Measurements from ENCODE around the gene WNT9A.

Gene WNT9A

DNA sequence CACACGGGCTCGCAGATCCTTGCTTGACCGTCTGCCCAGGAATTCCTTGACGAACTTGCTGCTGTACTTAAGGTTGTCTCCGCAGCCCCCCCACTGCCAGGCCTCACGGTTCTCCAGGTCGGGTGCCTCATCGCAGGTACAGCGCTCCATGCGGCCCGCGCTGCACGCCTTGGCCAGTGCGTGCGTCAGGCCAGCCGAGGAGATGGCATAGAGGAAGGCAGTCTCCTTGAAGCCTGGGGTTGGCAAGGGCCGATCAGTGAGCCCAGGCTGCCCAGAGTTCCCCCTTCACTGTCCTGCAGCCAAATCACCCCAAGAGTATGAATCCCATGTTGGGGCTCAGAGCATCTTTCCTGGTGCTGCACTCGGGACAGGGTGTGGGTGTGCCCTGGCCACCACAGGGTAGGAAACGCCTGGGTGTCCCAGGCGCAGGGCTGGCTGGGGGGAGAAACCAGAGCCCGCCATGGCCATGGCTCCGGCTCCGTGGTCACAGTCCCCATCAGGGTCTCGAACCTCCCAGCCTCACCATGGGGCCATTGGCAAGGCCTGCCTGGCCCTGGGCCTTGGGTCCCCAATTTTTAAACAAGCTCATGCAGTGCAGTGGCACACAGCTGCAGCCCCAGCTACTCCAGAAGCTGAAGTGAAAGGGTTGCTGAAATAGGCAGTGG lies 23.4 kb downstream of the WNT9A start:
- no peak for DNase-seq (ENCODE audit: low read depth)

DNA sequence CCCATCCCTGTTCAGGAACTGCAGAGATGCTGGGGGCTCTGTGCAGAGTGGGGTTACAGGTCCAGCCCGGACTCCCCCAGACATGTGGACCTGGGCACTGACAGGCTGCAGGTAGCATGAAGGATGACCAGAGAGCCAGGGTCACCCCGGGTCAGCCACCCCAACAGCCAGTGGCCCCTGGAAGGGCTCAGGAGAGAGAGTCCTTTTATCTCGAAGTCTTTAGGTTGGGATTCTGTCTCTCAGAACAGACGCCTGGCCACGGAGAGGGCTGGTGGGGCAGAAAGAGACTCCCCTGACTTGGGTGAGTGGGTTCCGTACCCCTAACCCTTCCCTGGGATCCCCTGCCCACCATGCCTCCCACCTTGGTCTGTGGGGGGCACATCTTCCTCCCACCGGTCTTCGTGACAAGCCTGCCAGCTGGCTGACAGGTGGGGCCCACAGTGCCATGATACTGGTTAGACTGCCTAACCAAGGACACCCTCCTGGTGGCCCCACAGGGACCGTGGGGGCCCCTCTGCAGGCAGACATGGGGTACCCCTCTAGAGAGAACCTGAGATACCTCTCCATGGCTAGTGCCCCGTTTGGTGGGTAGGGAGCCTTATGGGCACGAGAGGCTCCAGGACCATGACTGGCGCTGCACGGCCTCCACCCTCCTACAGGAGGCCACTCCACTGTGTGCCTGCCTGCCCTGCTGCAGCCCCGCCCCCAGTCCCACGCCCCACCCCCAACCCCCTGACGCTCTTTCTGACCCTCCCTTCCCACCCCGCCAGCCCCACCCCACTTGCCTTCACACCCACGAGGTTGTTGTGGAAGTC lies 24.2 kb downstream of the WNT9A start:
- DNase-seq (ENCODE audit: low read depth): no peak

GRCh38 chr1:227922501-227923352 lies 25.0 kb downstream of the WNT9A start:
- DNase-seq (ENCODE audit: low read depth): no peak

GRCh38 chr1:227921461-227922185 lies 26.1 kb downstream of the WNT9A start:
- no peak for DNase-seq (ENCODE audit: low read depth)

DNA sequence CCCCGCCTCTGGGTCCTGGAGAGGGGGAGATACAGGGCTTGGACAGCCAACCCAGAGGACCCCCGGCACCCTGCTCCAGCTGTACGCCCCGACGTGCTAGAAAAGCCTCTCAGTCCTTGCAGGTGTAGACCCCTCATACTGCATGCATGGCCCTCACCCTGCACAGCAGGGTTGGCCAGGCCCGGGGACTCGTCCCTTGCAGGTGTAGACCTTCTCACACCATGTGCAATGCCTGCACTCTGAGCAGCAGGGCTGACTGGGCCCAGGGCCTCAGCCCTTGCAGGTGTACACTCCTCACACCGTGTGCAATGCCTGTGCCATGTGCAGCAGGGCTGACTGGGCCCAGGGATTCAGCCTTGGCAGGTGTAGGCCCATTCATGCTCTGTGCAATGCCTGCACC lies 26.8 kb downstream of the WNT9A start:
- DNase-seq (ENCODE audit: low read depth): no peak

DNA sequence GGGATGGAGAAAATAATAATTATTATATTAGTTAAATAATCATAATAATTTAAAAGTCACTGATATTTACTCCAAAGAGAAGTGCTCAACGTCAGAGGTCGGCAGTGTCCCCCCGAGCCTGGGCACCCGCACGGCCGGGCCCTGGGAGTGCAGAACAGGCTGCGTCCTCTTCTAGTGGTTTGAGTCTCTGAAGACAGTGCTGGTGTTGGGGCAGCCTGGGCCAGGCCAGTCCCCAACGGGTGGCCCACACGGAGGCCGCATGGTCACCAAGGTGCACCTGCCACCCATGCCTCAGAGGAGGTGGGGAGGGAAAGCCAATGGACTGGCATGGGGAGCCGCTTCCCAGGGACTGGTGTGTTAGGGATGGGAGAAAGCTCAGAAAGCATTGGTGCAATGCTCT lies 27.3 kb downstream of the WNT9A start:
- DNase-seq (ENCODE audit: low read depth): no peak

GRCh38 chr1:227919906-227920305 lies 27.8 kb downstream of the WNT9A start:
- DNase-seq (ENCODE audit: low read depth): no peak

DNA sequence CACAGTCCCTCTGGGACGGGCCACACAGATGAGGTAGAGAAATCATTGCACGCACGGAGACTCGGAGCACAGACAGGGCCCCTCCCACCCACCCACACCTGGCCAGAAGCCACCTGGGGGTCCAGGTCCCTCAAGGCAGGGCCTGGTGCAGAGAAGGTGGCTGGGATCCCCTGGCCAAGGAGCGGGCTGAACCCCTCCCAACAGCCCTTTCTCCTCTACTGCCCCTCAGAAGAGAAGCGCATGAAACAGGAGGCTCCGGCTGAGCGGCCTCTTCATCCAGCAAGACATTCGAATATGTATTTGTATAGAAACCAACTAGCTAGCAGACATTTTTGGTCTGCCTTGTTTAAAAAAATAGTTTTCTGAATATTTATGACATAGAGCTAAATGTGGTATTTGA lies 29.0 kb downstream of the WNT9A start:
- DNase-seq (ENCODE audit: low read depth): no peak

- no peak for DNase-seq (ENCODE audit: low read depth)
Measured at GRCh38 chr1:227918083-227918700, 29.5 kb downstream of the WNT9A start.

DNA sequence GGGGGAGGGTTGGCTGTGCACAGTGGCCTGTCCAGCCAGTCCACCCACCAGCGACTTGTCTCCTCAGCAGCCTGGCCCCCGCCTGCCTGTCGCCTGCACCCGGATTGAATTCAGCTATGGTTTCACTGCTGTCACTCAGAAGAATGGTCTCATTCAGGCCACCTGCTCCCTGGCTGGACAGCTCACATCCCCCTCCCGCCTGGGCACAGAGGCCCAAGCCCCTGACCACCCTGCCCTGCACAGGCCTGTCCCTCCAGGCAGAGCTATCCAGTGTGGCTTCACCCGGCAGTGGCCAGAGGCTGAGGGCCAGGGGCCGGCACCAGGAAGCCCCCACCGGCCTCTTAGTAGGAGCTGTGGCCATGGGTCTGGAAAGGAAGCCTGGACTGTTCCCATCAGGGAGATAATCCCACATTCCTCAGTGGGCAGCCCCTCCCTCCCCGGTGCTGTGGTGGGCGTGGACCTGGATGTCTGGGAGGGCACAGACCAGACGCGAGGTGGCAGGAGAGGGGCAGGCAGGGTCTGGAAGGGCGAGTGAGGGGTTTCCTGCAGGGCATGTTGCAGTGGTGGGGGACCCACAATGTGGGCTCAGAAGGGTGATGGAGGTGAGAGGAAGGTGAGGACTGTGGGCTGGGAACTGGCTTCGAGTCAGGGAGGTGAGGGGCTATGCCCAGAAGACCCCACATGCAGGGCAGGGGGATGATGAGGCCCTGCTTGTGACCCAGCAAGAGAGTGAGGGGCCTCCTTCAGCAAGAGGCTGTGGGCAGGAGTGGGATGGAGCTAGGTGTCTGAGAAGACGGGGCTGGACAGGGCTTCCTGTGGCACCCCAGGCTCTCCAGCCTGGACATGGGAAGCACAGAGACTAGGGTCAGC lies 30.4 kb downstream of the WNT9A start:
- DNase-seq (ENCODE audit: low read depth): no peak

- DNase-seq (ENCODE audit: low read depth): no peak
Measured at GRCh38 chr1:227916655-227917054, 31.1 kb downstream of the WNT9A start.

DNA sequence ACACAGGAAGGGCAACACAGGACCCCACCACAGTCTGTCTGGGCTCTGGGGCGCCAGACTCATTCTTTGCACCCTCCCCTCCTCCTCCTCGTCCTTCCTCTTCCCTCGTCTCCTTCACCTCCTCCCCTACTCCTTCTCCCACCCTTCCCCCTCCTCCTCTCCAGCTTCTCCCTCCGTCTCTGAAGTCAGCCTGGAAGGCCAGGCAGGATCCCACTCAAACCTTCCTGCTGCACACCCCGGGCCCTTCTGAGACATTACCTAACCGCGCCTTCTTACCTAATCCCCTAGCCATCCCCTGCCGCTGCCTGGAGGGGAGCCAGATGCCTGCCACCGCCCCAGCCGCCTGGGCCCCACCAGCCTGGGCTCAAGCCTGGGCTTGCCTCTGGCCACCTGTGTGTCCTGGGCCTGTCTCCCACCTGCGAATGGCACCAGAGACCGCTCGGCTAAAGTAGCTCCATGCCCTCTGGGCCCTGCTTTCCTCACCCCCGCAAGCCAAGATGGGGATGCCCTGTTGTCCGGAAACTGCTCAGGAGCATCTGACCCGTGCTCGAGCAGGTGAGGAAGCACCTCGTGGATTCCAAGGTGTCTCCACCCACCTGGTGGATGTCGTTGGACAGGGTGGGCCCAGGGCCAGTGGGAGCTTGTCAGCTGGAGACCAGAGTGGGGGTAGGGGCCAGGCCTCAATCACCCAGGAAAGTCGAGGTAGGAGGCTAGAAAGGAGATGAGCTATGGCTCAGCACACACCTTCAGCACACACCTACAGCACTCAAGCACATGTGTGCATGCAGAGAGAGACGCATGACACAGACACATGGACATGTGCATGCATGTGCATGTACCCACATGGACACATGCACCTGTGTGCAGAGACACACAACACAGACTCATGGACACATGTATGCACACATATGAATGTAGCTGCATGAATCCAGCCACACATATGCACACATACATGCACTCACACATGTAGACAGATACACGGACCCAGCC lies 31.9 kb downstream of the WNT9A start:
- DNase-seq (ENCODE audit: low read depth): no peak

DNA sequence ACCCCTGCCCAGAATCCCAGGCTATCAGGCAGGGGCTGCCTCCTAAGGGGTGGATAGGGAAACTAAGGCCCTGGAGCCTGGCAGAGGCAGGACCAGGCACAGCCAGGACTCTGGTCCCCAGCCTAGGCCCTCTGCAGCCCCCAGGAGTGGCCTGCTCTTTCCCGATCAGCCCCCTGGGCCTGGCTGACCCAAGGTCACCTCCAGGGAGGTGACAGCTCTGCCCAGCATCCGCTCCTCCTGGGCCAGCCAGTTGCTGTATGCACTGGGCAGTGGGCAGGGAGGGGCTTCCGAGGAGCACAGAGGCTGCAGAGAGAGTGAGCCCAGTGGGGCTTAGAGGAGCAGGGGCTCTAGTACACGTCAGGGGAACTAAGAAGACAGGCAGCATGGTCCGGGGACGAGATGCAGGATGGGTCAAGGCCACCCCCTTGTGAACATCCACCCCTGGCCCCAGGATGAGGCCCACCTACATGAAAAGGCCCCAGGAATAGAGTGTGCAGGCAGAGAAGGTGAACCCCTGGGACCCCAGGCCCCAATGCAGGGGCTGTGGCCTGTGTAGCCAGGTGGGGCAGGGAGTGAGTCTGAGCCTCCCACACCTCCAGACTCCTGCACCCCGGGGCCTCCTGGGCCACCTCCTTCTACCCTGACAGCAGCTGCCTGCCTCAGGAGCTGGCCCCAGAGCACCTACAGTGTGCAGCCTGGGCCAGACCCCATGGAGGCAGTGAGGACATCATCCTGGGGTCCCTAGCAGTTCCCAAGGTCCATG lies 32.8 kb downstream of the WNT9A start:
- no peak for DNase-seq (ENCODE audit: low read depth)

GRCh38 chr1:227913764-227914721 lies 33.7 kb downstream of the WNT9A start:
- DNase-seq (ENCODE audit: low read depth): no peak

GRCh38 chr1:227913396-227913763 lies 34.4 kb downstream of the WNT9A start:
- DNase-seq (ENCODE audit: low read depth): no peak

DNA sequence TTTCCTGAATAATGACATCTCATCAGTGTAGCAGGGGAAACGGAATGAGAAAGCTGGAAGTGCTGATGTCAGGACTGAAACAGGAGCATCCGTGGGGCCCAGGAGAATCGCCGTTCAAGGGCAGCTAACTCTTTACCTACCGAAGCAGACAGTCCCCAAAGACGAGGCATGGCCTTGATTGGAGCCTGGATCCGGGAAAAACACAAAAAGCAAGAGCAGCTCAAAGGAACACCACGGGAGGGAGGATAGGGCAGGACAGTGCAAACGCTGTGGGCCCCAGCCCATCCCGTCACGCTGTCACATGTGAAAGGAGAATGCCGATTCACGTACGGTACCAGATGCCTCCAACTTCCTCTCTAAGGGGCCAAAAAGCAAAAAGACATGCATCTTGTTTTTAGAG lies 34.9 kb downstream of the WNT9A start:
- no peak for DNase-seq (ENCODE audit: low read depth)

DNA sequence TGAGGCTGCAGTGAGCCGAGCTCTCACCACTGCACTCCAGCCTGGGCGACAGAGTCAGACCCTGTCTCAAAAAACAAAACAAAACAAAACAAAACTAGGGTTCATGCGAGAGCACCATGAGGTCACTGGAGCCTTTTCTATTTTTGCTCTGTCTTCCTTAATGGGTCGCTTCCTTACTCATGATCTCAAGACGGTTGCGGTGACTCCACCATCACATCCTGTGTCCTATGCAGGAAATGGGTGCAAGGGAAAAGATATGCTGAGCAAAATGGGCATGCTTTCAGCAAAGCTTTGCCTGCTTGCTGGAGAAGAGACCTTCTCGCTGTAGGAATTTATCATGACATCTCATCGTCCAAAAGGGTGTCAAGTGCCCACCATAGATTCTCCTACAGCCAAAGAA lies 36.4 kb downstream of the WNT9A start:
- DNase-seq (ENCODE audit: low read depth): no peak
